Amniotic stem cell (primary cell): ENCODE results near the gene CYLD.
A peak's percentile ranks its signal among the peaks of the same experiment; 100 is the strongest.

Source experiments
- DNase-seq: peaks from one replicate; lab custom pipeline; 2025; lab: John Stamatoyannopoulos, UW

CYLD gene

DNA sequence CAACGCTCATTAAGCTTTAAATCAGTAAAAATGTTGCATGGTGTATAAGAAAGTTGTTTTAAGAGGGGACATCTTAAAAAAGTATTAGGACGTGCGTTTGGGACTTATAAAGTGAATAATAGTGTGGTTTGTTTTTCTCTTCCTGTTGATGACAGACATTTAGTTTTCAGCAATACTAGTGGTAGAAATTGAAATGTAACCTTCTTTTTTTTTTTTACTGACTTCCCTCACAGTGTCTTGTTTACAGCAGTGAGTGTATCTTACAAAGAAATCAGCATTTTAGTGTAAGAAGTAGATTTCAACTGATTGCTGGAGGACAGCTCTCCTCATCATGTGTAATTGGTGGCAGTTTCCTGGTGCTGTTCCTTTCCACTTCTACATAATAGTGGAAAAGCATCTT, 39.6 kb downstream of the CYLD start:
- no peak for DNase-seq

DNA sequence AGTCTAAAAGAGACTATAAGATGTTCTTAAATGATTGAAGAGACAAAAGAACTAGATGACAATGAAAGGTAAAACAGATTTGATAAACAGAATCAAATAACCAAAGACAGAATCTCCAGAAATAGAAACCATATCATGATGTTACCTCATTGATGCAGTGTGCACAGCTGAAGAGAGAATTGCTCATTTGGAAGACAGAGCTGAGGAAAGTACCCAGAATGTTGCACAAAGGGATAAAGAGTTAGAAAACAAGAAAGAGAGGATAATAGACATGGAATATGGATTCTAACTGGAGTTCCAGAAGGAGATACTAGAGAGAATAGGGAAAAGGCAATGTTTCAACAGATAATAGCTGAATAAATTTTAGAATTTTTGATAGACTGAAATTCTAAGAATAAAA, 47.9 kb downstream of the CYLD start:
- no peak for DNase-seq

DNA sequence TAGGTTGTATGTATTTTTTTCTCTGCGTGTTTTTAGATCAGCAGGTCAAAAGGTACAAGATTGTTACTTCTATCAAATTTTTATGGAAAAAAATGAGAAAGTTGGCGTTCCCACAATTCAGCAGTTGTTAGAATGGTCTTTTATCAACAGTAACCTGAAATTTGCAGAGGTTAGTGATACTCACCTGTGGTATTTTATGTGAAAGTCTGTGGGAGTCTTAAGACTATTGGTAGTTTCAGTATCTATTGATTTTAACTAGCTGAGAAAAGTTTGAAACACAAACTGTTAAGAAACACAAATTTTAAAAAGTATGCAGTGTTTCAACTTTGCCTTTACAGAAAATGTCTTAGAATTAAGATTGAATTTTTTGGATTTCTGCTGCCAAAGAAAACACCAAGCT, 49.6 kb downstream of the CYLD start:
- no peak for DNase-seq

DNA sequence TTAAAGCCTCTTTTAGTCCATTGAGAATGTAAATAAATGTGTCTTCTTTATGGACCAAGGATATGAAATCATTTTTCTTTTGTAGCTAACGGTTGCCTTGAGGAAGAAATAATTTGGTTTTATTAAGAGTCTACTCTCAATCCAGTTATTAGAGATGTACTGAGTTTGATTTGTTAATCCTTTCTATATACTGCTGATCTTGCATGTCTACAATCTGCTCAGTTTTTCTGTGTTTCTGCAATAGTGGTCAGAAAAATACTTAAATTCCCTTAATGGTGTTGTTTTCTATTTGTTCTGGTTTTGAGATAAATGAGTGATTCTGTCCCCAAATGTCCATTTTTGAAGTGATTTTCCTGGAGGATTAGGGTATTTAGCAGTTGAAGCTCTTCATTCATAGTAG, 54.9 kb downstream of the CYLD start:
- no peak for DNase-seq

DNA sequence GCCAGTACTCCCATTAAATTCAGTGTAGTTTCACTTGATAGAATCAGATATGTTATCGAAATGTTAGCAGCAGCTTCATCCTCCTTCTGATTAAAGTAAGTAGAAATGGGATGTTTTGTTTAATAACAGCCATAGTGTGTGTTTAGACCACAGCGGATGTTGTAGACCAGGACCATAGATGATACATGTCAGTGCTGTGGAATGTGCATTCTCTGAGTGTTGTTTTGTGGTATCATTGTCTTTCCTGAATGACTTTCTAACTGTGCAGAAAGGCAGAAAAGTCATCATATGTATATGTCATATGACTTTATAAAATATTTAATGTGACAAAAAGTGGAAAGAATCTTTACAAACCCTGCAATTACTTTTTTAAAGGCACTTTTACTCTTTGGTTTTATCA, 55.6 kb downstream of the CYLD start:
- DNase-seq, result no peak

DNA sequence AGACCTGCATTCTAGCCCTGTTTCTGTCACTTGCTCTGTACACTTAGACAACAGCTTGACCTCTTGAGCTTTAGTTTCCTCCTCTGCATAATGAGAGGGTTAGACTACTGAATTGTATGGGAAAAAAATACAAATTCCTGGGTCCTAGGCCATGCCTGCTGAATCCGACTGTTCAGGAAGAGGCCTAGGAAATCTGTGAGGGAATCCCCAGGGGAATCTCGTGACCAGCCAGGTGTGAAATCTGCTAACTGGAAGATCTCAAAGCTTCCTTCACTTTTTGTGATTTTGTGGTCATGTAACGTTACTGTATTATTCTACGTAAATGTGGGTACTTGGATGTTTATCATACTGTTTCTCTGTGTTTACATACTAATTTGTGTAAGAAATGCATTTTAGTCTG, 58.2 kb downstream of the CYLD start:
- DNase-seq, result no peak

DNA sequence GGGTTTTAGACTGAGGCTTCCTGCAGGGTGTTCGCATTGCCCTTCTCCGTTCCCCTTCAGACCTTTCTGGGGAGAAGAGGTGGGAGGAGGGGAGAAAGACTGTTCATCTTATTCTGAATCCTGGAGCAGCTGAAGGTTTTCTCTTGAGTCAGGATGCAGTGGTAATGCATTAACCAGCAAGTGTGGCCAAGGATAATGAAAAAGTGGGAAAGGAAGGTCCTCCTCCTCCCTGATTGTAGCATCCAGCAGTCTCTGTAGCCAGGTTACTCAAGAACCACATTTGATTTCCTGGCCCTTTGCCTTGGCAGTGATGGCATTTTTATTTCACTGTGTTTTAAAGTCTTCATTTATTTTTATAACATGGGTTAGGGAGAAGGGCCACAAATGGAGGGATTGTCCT, 59.1 kb downstream of the CYLD start:
- no peak for DNase-seq

DNA sequence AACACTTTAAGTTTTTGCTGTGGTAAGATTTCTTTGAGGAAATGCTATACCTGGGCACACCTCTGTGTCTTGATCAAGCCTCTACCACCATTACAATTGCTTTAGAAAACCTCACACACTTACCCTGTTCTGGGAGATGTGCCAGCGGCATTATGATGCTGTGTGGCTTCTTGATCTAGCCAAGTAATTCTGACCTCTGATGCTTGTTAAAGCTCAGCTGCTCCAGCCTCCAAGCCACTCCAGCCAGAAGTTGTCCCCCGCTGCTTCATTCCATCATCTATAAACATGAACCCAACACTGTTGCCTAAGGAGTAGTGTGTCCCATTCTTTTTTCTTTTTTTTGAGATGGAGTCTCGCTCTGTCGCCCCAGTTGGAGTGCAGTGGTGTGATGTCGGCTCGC, 60.1 kb downstream of the CYLD start:
- DNase-seq, result no peak

DNA sequence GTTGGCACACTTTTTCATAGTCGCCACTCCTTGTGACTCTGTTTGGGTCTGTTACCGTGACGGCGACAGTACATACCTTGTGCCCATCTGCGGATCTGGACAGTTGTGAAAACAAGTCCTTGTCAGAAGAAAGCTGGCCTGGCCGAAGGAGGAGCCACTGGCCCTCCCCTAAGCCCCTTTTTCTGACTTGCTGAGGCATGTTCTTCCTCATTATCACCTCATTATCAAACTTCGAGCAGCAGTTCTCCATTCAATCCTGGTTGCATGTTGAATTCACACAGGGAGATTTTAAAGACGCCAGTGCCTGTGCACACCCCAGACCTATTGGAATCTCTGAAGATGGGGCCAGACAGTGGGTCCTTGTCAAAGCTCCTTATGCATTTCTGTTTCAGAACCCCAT, 61.1 kb downstream of the CYLD start:
- no peak for DNase-seq

DNA sequence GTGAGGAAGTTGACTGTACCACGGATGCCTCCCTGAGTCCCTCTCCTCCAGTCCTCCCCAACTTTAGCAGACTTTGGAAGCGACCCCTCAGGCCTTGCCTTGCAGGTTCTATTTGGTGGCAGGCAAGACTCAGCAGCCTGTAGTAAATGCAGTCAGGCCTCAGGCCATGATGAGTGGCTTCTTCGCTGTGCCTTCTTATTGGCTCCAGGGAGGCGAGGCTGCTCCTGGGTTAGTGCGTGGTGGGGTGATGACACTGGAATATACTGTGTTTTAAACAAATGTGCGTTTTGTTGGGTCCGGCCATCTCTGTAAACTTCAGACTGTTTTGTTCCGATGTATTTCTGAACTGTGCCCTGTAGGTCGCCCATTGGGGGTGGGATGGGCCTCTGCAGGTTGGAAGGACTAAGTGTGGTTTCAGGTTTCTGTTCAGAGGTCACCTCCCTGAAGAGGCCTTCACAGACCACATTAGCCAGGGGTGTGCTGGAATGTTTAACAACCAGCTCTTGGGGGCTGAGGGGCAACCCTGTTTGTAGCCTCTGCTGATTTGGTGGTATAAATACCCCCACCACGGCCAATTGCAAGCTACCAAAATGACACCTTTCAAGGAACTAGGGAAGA, 62.5 kb downstream of the CYLD start:
- DNase-seq, result no peak

DNA sequence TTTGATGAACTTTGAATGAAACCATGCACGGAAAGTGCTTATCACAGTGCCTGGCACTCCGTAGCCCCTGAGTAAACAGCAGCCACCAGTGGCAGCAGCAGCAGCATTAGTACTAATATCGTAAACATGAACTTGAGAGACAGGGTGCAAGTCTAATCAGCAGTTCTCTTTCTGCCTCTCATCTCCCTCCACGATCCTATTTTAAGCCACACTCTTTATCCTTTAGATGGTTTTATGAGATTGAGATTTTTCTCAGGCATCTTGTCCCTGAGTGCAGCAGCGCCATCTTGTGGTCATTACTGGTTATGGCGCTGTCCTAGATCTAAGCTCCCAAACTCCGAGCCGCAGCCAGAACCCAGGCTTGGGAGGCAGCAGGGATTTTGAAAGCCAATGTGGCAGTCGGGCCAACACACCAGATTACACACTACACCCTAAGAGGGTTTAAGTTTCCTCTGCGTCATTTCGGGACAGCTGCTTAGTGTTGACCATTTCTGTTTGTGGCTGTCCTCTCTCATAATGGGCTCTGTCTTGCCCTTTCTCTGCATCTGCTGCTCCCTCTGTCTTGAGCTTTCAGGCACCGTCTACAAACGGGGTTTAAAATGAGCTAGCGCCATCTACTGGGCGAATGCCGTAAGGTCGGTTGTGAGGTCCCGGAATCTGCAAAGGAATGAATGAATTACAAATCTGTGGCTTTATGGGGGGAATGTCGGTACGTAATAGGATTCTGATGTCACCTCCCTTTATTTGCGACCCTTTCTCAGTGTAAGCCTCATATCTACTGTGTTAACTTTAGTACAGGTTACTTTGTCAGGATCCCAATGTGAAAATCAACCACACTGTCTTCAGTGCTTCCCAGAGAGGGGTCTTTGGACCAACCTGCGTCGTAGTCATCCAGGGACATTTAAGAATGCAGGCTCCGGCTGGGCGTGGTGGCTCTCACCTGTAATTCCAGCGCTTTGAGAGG, 64.5 kb downstream of the CYLD start:
- DNase-seq, result peak; percentile 77

DNA sequence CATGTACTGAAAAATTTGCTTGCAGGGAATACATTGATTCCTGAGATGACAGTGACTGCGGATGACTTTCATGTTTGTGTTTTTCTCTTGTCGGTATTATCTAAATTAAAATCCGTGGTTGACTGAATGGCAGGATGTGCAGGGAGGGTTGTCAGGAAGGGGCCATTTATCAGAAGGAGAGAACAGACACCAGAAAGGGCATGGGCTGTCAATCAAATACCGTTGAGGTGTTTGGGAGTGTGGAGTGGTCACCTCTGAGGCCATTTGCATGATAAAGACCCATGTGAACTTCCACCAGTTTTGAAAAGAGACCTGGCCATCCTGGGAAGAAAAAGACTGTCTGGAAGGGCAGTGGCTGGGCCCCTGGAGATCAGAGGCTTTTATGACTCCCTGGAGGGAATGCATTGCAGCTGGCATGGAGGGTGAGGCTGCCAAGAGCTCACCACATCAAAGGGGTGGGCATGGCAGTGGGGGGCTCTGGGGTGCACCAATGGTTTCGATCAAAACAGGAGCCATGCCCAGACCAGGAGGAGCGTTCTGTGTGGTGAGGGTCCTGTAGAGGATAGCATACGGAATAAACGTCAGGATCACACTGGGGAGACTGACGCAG, 67.1 kb downstream of the CYLD start:
- no peak for DNase-seq

DNA sequence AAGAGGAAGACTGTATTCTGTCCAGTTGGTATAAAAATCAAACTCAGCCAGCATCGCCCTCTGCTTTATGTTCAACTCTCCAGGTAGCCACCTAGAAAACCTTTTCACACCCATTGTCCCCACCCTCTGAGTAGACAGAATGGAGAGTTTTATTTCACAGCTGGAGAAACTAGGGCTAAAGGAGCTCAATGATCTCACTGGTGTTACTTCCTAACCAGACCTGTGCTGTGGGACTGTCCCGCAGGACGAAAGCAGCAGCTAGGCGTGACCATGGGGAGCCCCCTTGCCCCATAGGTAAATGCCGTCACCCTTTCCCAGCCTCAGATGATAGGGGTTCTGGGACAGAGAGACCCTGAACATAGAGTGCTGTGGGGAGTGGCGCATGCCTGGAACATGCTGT, 67.7 kb downstream of the CYLD start:
- DNase-seq, result no peak

DNA sequence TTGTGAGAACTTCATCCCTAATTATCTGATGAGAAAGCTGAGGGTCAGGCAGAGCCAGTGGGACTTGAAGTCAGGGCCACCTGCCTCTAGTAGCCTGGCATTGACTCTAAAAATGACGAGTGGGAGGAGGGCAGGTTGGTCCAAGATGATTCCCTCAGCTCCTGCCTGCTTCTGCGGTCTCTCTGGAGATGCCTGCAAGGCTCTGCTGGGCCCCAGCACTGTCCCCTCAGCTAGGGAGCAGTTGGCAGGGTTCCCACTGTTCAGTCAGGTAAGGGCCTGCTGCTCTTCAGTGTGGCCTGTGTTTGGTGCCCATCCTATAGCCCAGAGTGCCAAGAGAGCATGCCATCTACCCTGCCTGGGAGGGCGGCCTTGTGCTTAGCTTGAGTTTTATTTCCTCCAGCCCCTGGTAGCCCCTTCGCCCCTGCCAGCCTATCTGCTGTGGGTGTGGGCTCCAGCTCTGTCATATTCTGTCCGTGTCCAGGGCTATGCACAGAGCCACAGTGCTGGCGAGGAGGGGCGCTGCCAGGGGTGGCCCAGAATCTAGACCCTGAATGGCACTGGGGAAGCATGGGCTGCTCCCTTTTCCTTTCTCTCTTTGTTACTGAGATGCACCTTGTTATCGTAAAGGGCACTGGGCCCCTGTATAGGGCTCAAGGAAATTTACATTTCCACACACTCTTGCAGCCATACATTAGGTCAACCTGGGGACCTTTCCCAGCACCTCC, 68.5 kb downstream of the CYLD start:
- DNase-seq, result no peak

DNA sequence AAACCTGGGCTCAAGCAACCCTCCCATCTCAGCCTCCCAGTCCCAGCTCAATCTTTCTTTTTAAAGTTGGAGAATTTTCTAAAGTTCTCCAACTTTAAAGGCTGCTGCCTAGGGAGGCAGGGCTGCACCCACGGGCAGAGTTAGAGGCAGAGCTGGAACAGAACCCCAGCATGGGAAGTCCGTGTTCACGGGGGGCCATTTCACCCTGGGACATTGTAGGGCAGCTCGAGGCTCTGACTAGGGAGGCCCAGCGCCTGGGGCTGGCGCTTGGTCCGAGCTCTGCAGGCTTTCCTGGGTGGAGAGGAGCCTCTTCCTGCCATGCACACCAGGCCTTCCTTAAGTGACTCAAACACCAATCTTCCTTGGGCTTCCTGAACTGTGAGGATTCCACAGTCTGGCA, 70.2 kb downstream of the CYLD start:
- no peak for DNase-seq

DNA sequence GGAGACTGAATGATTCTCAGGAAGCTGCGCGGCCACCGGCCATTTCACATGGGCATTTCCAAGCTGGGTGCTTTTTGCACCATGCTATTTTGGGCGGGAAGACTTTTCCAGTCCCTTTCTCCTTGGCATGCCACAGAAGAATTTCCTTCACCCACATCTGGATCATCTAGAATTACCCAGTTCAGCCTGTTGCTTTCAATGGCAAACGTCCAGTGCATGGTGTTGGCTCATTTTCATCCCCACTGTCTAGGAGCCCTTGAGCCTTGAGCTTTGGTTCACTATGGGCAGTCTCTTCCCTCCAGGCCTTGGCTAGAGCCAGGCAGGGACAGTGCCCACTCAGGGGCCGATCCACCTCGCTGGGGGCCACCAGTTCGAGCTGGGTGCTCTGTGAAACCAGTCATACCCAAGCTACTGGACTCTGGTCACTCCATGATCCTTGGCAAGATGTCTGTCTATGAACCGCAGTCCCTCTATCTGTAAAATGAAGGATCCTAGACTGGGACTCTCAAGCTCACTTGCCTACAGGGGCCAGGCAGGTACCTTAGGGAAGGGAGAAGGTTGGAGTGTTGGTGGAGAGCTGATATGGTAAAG, 71.1 kb downstream of the CYLD start:
- no peak for DNase-seq

DNA sequence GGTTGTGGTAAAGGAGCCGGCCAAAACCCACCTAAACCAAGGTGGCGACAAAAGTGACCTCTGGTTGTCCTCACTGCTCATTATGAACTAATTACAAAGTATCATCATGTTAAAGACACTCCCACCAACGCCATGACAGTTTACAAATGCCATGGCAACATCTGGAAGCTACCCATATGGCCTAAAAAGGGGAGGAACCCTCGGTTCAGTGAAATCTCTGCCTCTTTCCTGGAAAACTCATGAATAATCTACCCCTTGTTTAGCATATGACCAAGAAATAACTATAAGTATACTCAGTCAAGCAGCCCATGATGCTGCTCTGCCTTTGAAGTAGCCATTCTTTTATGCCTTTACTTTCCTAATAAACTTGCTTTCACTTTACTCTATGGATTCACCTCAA, 72.2 kb downstream of the CYLD start:
- DNase-seq, result no peak

DNA sequence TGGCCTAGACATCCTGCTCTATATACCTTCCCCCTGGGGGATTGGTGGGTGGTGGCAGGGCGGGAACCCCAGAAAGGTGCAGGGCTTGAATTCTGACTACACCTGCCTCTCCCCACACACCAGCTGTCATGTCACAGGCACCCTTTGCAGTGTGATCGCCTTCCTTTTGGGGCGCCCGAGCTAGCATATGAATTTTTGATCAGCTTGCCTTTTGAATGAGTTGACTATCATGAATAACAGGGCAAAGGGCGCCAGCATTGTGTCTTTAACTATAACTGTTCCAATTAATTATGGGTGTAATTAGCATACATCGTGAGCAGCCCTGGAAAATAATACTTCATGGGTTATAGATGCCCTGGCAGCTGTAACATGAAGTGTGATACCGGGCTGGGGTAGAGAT, 72.7 kb downstream of the CYLD start:
- DNase-seq, result no peak

DNA sequence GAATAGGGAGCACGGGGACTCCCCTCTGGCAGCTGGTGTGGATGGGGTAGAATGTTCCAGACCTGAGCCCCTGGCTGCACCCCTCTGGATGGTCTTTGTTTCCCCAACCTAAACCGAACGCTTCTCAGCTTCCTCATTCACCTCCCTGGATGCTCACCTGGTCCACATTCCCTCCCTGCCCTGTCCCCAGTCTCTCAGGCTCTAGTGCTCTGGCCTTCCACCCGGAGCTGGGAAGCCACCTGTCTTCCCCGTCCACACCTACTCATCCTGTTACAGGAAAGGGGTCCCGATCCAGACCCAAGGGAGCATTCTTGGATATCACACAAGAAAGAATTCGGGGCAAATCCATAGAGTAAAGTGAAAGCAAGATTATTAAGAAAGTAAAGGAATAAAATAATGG, 73.5 kb downstream of the CYLD start:
- DNase-seq, result no peak

DNA sequence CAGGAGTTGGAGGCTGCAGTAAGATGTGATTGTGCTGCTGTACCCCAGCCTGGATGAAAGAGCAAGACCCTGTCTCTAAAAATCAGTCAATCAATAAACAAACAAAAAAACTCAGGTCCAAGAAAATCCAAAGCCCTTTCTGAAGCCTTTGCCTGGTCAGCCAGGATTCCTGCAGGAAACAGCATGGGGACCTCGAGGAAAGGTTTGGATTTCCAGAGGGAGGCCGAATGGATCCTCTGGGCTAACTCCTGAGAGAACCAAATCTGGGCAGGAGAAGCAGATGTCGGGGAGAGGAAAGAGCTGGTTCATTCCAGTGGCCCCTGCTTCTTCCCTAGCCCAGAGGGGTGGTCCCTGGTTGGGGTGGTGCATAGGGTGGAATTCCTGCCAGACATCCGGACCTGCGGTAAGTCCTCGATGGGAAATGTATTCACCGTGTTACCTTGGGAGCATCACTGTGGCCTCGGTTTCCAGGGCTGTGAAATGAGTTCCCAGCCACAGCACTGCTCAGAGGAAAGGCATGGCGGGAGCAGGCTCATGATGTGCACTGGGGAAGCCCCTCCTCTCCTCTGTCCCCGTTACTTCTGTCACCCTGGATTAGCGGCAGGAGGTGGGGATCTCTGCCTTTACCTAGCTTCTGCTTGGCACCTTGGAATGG, 75.1 kb downstream of the CYLD start:
- no peak for DNase-seq

DNA sequence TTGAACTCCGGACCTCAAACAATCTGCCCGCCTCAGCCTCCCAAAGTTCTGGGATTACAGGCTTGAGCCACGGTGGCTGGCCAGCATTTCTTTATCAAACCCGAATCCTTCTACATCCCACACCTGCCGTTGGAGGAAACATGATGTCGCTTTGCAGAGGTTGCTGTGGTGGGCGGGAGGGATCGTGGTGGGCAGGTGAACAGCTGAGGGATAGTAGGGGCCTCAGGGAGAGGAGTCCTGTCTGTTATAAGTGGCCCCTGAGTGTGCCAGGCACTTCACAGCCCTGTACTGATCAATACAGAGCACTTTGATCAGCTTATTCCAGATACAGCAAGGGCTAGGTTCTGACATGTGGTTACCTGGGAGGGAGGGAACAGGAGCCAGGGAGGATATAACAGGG, 76.5 kb downstream of the CYLD start:
- DNase-seq, result no peak

DNA sequence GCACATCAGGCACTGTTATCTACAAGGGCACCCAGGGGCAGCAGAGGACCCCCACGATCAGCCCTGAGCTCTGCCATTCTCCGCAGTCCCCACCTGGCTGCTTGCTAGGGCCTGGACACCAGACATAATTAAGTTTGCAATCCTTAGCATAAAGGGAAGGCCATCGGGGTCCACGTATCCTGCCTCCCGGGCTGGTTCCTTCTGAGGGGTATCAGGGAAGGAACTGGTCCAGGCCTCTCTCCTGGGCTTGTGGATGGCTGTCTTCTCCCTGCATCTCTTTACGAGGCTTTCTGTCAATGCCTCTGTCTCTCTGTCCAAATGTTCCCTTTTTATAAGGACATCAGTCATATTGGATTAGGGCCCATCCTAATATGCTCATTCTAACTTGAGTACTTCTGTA, 77.8 kb downstream of the CYLD start:
- no peak for DNase-seq
